SKM-1 (cell line): ENCODE measurements around the gene ATPAF1.

Experiments
- DNase-seq: peaks from one replicate; lab custom pipeline; 2025; ENCODE audit not compliant: unreplicated experiment; lab: John Stamatoyannopoulos, UW

ATPAF1 gene

GRCh38 chr1:46616277-46617107 is 51.7 kb downstream of the ATPAF1 start, which contains the start of gene MOB3C:
MOB3C (minus strand) TSS chr1:46616811; CDS start chr1:46613321, 3,490 bp downstream.
- DNase-seq, result no peak

- DNase-seq, result no peak
Observed at GRCh38 chr1:46615735-46616134, 52.4 kb downstream of the ATPAF1 start.

GRCh38 chr1:46615088-46615487 is 53.1 kb downstream of the ATPAF1 start:
- DNase-seq, result no peak

GRCh38 chr1:46614604-46614984 is 53.6 kb downstream of the ATPAF1 start:
- DNase-seq, result no peak

- peak; percentile 16 for DNase-seq
Observed at GRCh38 chr1:46613661-46614603, 54.2 kb downstream of the ATPAF1 start.

- no peak for DNase-seq
Observed at GRCh38 chr1:46612937-46613660, 55.1 kb downstream of the ATPAF1 start.

- DNase-seq, result no peak
Observed at GRCh38 chr1:46611691-46612221, 56.4 kb downstream of the ATPAF1 start.

- no peak for DNase-seq
Observed at GRCh38 chr1:46607345-46608130, 60.6 kb downstream of the ATPAF1 start.

GRCh38 chr1:46606255-46606965 is 61.8 kb downstream of the ATPAF1 start:
- no peak for DNase-seq

GRCh38 chr1:46605232-46605631 is 62.9 kb downstream of the ATPAF1 start:
- DNase-seq, result no peak

GRCh38 chr1:46603858-46604549 is 64.2 kb downstream of the ATPAF1 start, which contains the start of gene MKNK1:
MKNK1 (minus strand) TSS chr1:46604268; CDS start chr1:46583327, 20,941 bp downstream.
- DNase-seq, result peak; percentile 89

GRCh38 chr1:46603481-46603857 is 64.7 kb downstream of the ATPAF1 start:
- no peak for DNase-seq

GRCh38 chr1:46601257-46602007 is 66.7 kb downstream of the ATPAF1 start:
- DNase-seq, result no peak

- DNase-seq, result no peak
Observed at GRCh38 chr1:46599059-46599970, 68.8 kb downstream of the ATPAF1 start.

GRCh38 chr1:46596846-46597245 is 71.3 kb downstream of the ATPAF1 start:
- DNase-seq, result no peak

- DNase-seq, result no peak
Observed at GRCh38 chr1:46596036-46596435, 72.1 kb downstream of the ATPAF1 start.

- DNase-seq, result peak; percentile 82
Observed at GRCh38 chr1:46595127-46595526, 73.0 kb downstream of the ATPAF1 start.
